ENCODE measurements around the gene SMIM35. TPM values are rescaled to one million over a fixed set of nuclear protein-coding genes. Genes with fewer than 3 reads are reported as not detected.

The SMIM35 gene
- total RNA-seq, result 0.14 and 0.28 TPM in 2 replicates

GRCh38 chr11:118086913-118087768 is at the start of gene SMIM35:
Gene SMIM35, minus strand, starts transcription at chr11:118086963. Its CDS starts 206 bp downstream, at chr11:118086757.
- no peak within 1 kb of the TSS for H3K4me3 Mint-ChIP-seq
- H3K9me3 Mint-ChIP-seq, result peaks cover 16% of the 10 kb centered on the region
- intact Hi-C loops (cut with micrococcal nuclease), result no loop called here
- no peak for DNase-seq
- H3K27ac Mint-ChIP-seq, result no peak within 1 kb of the TSS
- peaks cover 11% of the 10 kb centered on the region for H3K27me3 Mint-ChIP-seq
- no peaks in the 10 kb centered on the region for H3K4me1 Mint-ChIP-seq
- peaks cover 1% of the 10 kb centered on the region for H3K36me3 Mint-ChIP-seq (ENCODE audit: low read depth)

GRCh38 chr11:118136341-118136740 is 49.6 kb upstream of the SMIM35 start:
- Mint-ChIP-seq H3K4me1 (no peaks in the 10 kb centered on the region), H3K27me3 (peaks cover 32% of the 10 kb centered on the region)

GRCh38 chr11:118135796-118136165 is 49.0 kb upstream of the SMIM35 start:
- H3K27ac Mint-ChIP-seq, result no peak overlapping the region
- H3K4me1 Mint-ChIP-seq, result no peaks in the 10 kb centered on the region
- no peak for DNase-seq
- peaks cover 33% of the 10 kb centered on the region for H3K27me3 Mint-ChIP-seq
- H3K4me3 Mint-ChIP-seq, result no peak overlapping the region
- intact Hi-C loops (cut with micrococcal nuclease), result no loop called here
- no peaks in the 10 kb centered on the region for H3K36me3 Mint-ChIP-seq (ENCODE audit: low read depth)
- H3K9me3 Mint-ChIP-seq, result no peaks in the 10 kb centered on the region

More at GRCh38 chr11:118136341-118136740, 49.6 kb upstream of the SMIM35 start:
- no peak overlapping the region for H3K4me3 Mint-ChIP-seq
- H3K9me3 Mint-ChIP-seq, result no peaks in the 10 kb centered on the region
- no peak overlapping the region for H3K27ac Mint-ChIP-seq
- intact Hi-C loops (cut with micrococcal nuclease), result no loop called here
- DNase-seq, result no peak
- H3K36me3 Mint-ChIP-seq (ENCODE audit: low read depth), result no peaks in the 10 kb centered on the region

- no peak overlapping the region for H3K4me3 Mint-ChIP-seq
- DNase-seq, result no peak
- no peak overlapping the region for H3K27ac Mint-ChIP-seq
- H3K27me3 Mint-ChIP-seq, result peaks cover 28% of the 10 kb centered on the region
- intact Hi-C loops (cut with micrococcal nuclease), result no loop called here
- H3K4me1 Mint-ChIP-seq, result no peaks in the 10 kb centered on the region
- no peaks in the 10 kb centered on the region for H3K36me3 Mint-ChIP-seq (ENCODE audit: low read depth)
- no peaks in the 10 kb centered on the region for H3K9me3 Mint-ChIP-seq
Observed at GRCh38 chr11:118135051-118135795, 48.5 kb upstream of the SMIM35 start.

- no peak overlapping the region for H3K4me3 Mint-ChIP-seq
- intact Hi-C loops (cut with micrococcal nuclease), result no loop called here
Observed at GRCh38 chr11:118133816-118134215, 47.1 kb upstream of the SMIM35 start.

GRCh38 chr11:118132385-118133151 is 45.8 kb upstream of the SMIM35 start:
- no peak for DNase-seq
- Mint-ChIP-seq H3K36me3 (ENCODE audit: low read depth) (no peaks in the 10 kb centered on the region), H3K4me1 (no peaks in the 10 kb centered on the region), H3K27ac (no peak overlapping the region), H3K27me3 (peaks cover 15% of the 10 kb centered on the region), H3K9me3 (no peaks in the 10 kb centered on the region), H3K4me3 (no peak overlapping the region)
- intact Hi-C loops (cut with micrococcal nuclease), result no loop called here

More at GRCh38 chr11:118133816-118134215, 47.1 kb upstream of the SMIM35 start:
- no peaks in the 10 kb centered on the region for H3K36me3 Mint-ChIP-seq (ENCODE audit: low read depth)
- H3K27ac Mint-ChIP-seq, result no peak overlapping the region
- DNase-seq, result no peak
- H3K27me3 Mint-ChIP-seq, result peaks cover 21% of the 10 kb centered on the region
- H3K9me3 Mint-ChIP-seq, result no peaks in the 10 kb centered on the region
- H3K4me1 Mint-ChIP-seq, result no peaks in the 10 kb centered on the region

- H3K27me3 Mint-ChIP-seq, result peaks cover 10% of the 10 kb centered on the region
- no peak overlapping the region for H3K27ac Mint-ChIP-seq
- H3K4me3 Mint-ChIP-seq, result no peak overlapping the region
- intact Hi-C loops (cut with micrococcal nuclease), result no loop called here
- H3K9me3 Mint-ChIP-seq, result no peaks in the 10 kb centered on the region
- H3K36me3 Mint-ChIP-seq (ENCODE audit: low read depth), result no peaks in the 10 kb centered on the region
- H3K4me1 Mint-ChIP-seq, result peaks cover 2% of the 10 kb centered on the region
- DNase-seq, result no peak
Observed at GRCh38 chr11:118129471-118130172, 42.9 kb upstream of the SMIM35 start.

GRCh38 chr11:118128721-118129470 is 42.1 kb upstream of the SMIM35 start:
- Mint-ChIP-seq H3K27me3 (peaks cover 9% of the 10 kb centered on the region), H3K4me1 (peaks cover 2% of the 10 kb centered on the region), H3K4me3 (no peak overlapping the region), H3K27ac (no peak overlapping the region), H3K9me3 (no peaks in the 10 kb centered on the region), H3K36me3 (ENCODE audit: low read depth) (no peaks in the 10 kb centered on the region)
- intact Hi-C loops (cut with micrococcal nuclease), result no loop called here
- no peak for DNase-seq

GRCh38 chr11:118128310-118128709 is 41.5 kb upstream of the SMIM35 start:
- H3K9me3 Mint-ChIP-seq, result no peaks in the 10 kb centered on the region
- H3K27me3 Mint-ChIP-seq, result peaks cover 9% of the 10 kb centered on the region
- H3K4me3 Mint-ChIP-seq, result no peak overlapping the region
- peaks cover 2% of the 10 kb centered on the region for H3K4me1 Mint-ChIP-seq
- intact Hi-C loops (cut with micrococcal nuclease), result no loop called here
- H3K36me3 Mint-ChIP-seq (ENCODE audit: low read depth), result no peaks in the 10 kb centered on the region
- DNase-seq, result no peak
- no peak overlapping the region for H3K27ac Mint-ChIP-seq

GRCh38 chr11:118126082-118126838 is 39.5 kb upstream of the SMIM35 start:
- Mint-ChIP-seq H3K27me3 (peaks cover 15% of the 10 kb centered on the region), H3K9me3 (no peaks in the 10 kb centered on the region), H3K27ac (no peak overlapping the region), H3K4me3 (no peak overlapping the region), H3K4me1 (peaks cover 2% of the 10 kb centered on the region), H3K36me3 (ENCODE audit: low read depth) (no peaks in the 10 kb centered on the region)
- intact Hi-C loops (cut with micrococcal nuclease), result no loop called here
- no peak for DNase-seq

GRCh38 chr11:118124929-118125535 is 38.3 kb upstream of the SMIM35 start:
- H3K27ac Mint-ChIP-seq, result no peak overlapping the region
- intact Hi-C loops (cut with micrococcal nuclease), result no loop called here
- H3K27me3 Mint-ChIP-seq, result peaks cover 18% of the 10 kb centered on the region
- H3K36me3 Mint-ChIP-seq (ENCODE audit: low read depth), result no peaks in the 10 kb centered on the region
- H3K9me3 Mint-ChIP-seq, result peaks cover 6% of the 10 kb centered on the region
- DNase-seq, result no peak
- peaks cover 2% of the 10 kb centered on the region for H3K4me1 Mint-ChIP-seq
- no peak overlapping the region for H3K4me3 Mint-ChIP-seq

GRCh38 chr11:118120793-118121192 is 34.0 kb upstream of the SMIM35 start:
- Mint-ChIP-seq H3K27ac (no peak overlapping the region), H3K27me3 (peaks cover 27% of the 10 kb centered on the region), H3K4me3 (no peak overlapping the region), H3K36me3 (ENCODE audit: low read depth) (no peaks in the 10 kb centered on the region), H3K4me1 (peaks cover 1% of the 10 kb centered on the region), H3K9me3 (peaks cover 6% of the 10 kb centered on the region)
- intact Hi-C loops (cut with micrococcal nuclease), result no loop called here
- DNase-seq, result no peak

Data from activated CD4-positive, alpha-beta T cell treated with anti-CD3 and anti-CD28 coated beads, Interleukin-2, amount 10 ng/mL, durations not matched to agents 24 days and 14 days (primary cell).